Inferior parietal cortex (tissue), 1 donor: ENCODE results near the gene RBMS1.

Source experiments
- DNase-seq: peaks from one replicate; pipeline ENCODE4 v3.0.0-alpha.2; 2016; ENCODE audit errors: extremely low spot score

Gene RBMS1

GRCh38 chr2:160305081-160305750 is 188.4 kb downstream of the RBMS1 start:
- DNase-seq: no peak

GRCh38 chr2:160303527-160303926 is 190.1 kb downstream of the RBMS1 start:
- no peak for DNase-seq

- DNase-seq: no peak
These were observed 190.5 kb downstream of the RBMS1 start for GRCh38 chr2:160303076-160303475.

- DNase-seq: no peak
These were observed 192.2 kb downstream of the RBMS1 start for GRCh38 chr2:160301420-160301819.

- no peak for DNase-seq
These were observed 193.4 kb downstream of the RBMS1 start for GRCh38 chr2:160300203-160300602.

GRCh38 chr2:160299540-160299939 is 194.1 kb downstream of the RBMS1 start:
- DNase-seq: no peak

- DNase-seq: no peak
These were observed 194.6 kb downstream of the RBMS1 start for GRCh38 chr2:160298960-160299359.

- no peak for DNase-seq
These were observed 197.9 kb downstream of the RBMS1 start for GRCh38 chr2:160295519-160296207.

- DNase-seq: no peak
These were observed 198.7 kb downstream of the RBMS1 start for GRCh38 chr2:160294889-160295288.

GRCh38 chr2:160294339-160294803 is 199.2 kb downstream of the RBMS1 start:
- DNase-seq: no peak

- DNase-seq: no peak
These were observed 200.1 kb downstream of the RBMS1 start for GRCh38 chr2:160293391-160294091.

GRCh38 chr2:160292225-160292624 is 201.4 kb downstream of the RBMS1 start:
- no peak for DNase-seq

- DNase-seq: no peak
These were observed 202.2 kb downstream of the RBMS1 start for GRCh38 chr2:160291382-160291781.

GRCh38 chr2:160290598-160290997 is 203.0 kb downstream of the RBMS1 start:
- DNase-seq: no peak

- no peak for DNase-seq
These were observed 203.8 kb downstream of the RBMS1 start for GRCh38 chr2:160289831-160290230.

- DNase-seq: no peak
These were observed 204.5 kb downstream of the RBMS1 start for GRCh38 chr2:160289126-160289525.

GRCh38 chr2:160288324-160288723 is 205.3 kb downstream of the RBMS1 start:
- no peak for DNase-seq

- DNase-seq: no peak
These were observed 206.1 kb downstream of the RBMS1 start for GRCh38 chr2:160287476-160287875.

- DNase-seq: no peak
These were observed 207.1 kb downstream of the RBMS1 start for GRCh38 chr2:160286551-160286950.

GRCh38 chr2:160283675-160284074 is 209.9 kb downstream of the RBMS1 start:
- DNase-seq: no peak

- no peak for DNase-seq
These were observed 211.5 kb downstream of the RBMS1 start for GRCh38 chr2:160282063-160282580.

- DNase-seq: no peak
These were observed 212.4 kb downstream of the RBMS1 start for GRCh38 chr2:160281213-160281612.
